Suprapubic skin (tissue), 4 donors: Measurements from ENCODE around the gene IQCH. TPM values are rescaled to one million over a fixed set of nuclear protein-coding genes. Genes with fewer than 3 reads are reported as not detected.

Experiments used
- DNase-seq, 2 donors: peaks; one replicate each; pipeline ENCODE4 v3.0.0-alpha.2; 2019; ENCODE audit warnings: low spot score in 2 of 2
- H3K27ac ChIP-seq: fragments of 200-600 bp; sonication (generic); one replicate; pipeline ENCODE4 v1.5.1; 2019
- H3K27me3 ChIP-seq: fragments of 200-600 bp; sonication (generic); one replicate; pipeline ENCODE4 v1.5.1; 2019
- H3K36me3 ChIP-seq: fragments of 200-600 bp; sonication (generic); one replicate; pipeline ENCODE4 v1.5.1; 2019
- H3K4me1 ChIP-seq: fragments of 200-600 bp; sonication (generic); one replicate; pipeline ENCODE4 v1.5.1; 2019
- H3K4me3 ChIP-seq: fragments of 200-600 bp; sonication (generic); one replicate; pipeline ENCODE4 v1.5.1; 2019; ENCODE audit warnings: mild to moderate bottlenecking
- H3K9me3 ChIP-seq: fragments of 200-600 bp; sonication (generic); one replicate; pipeline ENCODE4 v1.5.1; 2019
- EP300 ChIP-seq: sonication (generic); formaldehyde crosslinking; IDR thresholded peaks from one replicate; pipeline ENCODE4 v1.6.1; 2017; ENCODE audit warnings: antibody characterized with exemption
- POLR2A ChIP-seq, 2 donors: fragments of 450-650 bp; IDR thresholded peaks; one replicate each; pipeline ENCODE4 v1.6.1; 2017; ENCODE audit warnings: antibody characterized with exemption in 2 of 2, mild to moderate bottlenecking in 2 of 2, moderate library complexity in 2 of 2
- POLR2AphosphoS5 ChIP-seq, 3 donors: sonication (generic); formaldehyde crosslinking; IDR thresholded peaks; one replicate each; pipeline ENCODE4 v1.6.1; 2017; ENCODE audit warnings: antibody characterized with exemption in 3 of 3
- WGBS: methylation state at CpG from one replicate; pipeline ENCODE4 v1.1.5; 2018; 5-methylcytosine and 5-hydroxymethylcytosine counted together
- total RNA-seq, 4 donors: library from RNA; depleted of rRNA; stranded (reverse); fragments of >200 nt; gene quantifications; one replicate each; pipeline ENCODE4 v1.1.0, GENCODE V29; 2016
- TF ChIP-seq, protein P1 (sequence below), 2 donors: fragments of 200-600 bp in 1 of 2; fragments of 450-650 bp in 1 of 2; sonication (generic) in 1 of 2; IDR thresholded peaks; one replicate each; pipeline ENCODE4 v1.5.1; 2016 to 2019; ENCODE audit warnings: antibody characterized with exemption in 2 of 2, mild to moderate bottlenecking in 1 of 2, moderate library complexity in 1 of 2

IQCH gene
- total RNA-seq, 4 donors from 2014 or later: 1.4 to 3.1 (median 2.2) TPM

DNA sequence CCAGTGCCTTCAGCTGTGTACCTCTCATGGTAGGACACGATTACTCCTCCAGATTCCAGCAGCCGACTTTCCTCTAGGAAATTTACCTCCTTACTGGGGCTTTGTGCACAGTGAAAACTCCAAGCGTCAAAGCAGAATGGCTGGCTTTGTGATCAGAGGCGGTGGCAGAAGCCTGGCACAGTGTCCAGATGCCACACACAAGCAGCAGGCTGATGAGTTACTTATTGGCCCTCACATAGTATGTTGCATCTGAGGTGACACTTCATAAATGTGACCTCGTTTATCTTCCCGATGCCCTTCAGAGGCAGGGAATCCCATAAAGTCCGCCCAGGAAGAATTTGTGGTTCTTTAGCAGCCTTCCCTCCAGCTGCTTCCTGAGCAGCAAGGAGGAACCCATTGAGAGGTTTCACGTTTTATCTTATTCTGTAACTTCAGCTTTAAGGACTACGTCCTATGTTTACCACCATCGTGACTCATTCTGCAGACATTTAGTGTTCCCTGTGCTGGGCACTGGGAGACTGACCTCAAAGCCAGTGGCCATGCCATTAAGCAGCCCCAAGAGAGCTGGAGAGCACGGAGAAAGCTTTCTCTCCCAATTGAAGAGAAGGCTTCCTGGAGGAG, 159.3 kb downstream of the IQCH start:
- Histone ChIP-seq H3K27me3 (no peaks in the 10 kb centered on the region), H3K27ac (no peak overlapping the region), H3K4me3 (no peak overlapping the region), H3K9me3 (no peaks in the 10 kb centered on the region), H3K36me3 (no peaks in the 10 kb centered on the region), H3K4me1 (no peaks in the 10 kb centered on the region)
- no peak for DNase-seq
- no peak for TF ChIP-seq EP300
- TF ChIP-seq POLR2AphosphoS5 (IDR thresholded peaks at IDR 0.05): no peak
- TF ChIP-seq, protein P1, sequence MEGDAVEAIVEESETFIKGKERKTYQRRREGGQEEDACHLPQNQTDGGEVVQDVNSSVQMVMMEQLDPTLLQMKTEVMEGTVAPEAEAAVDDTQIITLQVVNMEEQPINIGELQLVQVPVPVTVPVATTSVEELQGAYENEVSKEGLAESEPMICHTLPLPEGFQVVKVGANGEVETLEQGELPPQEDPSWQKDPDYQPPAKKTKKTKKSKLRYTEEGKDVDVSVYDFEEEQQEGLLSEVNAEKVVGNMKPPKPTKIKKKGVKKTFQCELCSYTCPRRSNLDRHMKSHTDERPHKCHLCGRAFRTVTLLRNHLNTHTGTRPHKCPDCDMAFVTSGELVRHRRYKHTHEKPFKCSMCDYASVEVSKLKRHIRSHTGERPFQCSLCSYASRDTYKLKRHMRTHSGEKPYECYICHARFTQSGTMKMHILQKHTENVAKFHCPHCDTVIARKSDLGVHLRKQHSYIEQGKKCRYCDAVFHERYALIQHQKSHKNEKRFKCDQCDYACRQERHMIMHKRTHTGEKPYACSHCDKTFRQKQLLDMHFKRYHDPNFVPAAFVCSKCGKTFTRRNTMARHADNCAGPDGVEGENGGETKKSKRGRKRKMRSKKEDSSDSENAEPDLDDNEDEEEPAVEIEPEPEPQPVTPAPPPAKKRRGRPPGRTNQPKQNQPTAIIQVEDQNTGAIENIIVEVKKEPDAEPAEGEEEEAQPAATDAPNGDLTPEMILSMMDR (IDR thresholded peaks at IDR 0.05): no peak
- no peak for TF ChIP-seq POLR2A (IDR thresholded peaks at IDR 0.05)
- WGBS: 70% methylated on average over 10 of the region's 11 CpGs

- DNase-seq: no peak
- no peak overlapping the region for H3K4me3 ChIP-seq
- no peaks in the 10 kb centered on the region for H3K36me3 ChIP-seq
- H3K27ac ChIP-seq: no peak overlapping the region
- 97% methylated on average over 7 of the region's 7 CpGs for WGBS
- TF ChIP-seq, protein P1 (IDR thresholded peaks at IDR 0.05): no peak
- TF ChIP-seq POLR2AphosphoS5 (IDR thresholded peaks at IDR 0.05) (no peak), POLR2A (IDR thresholded peaks at IDR 0.05) (no peak), EP300 (no peak)
- no peaks in the 10 kb centered on the region for H3K27me3 ChIP-seq
- H3K4me1 ChIP-seq: no peaks in the 10 kb centered on the region
- no peaks in the 10 kb centered on the region for H3K9me3 ChIP-seq
These were observed 160.6 kb downstream of the IQCH start for GRCh38 chr15:67415181-67415580.

DNA sequence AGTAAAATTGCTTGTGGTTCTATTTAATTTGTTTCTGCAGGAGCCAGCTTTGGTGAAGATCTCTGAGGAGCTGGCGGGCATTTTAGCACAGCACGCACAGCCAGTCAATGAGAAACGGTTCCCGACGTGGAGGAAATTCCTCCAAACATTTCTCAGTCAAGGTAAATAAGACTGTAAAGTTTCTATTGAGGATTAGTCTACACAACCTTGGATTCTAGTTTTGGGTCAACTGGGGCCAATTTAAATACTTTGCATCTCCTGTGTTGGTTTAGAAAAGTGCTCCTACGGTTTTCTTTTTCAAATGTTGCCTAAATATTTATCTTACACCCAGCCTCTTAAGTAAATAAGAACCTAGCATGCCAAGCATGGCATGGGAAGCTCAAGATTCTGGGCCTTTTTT, 162.3 kb downstream of the IQCH start:
- 91% methylated on average over 6 of the region's 6 CpGs for WGBS
- DNase-seq: no peak
- Histone ChIP-seq H3K4me3 (no peak overlapping the region), H3K27ac (no peak overlapping the region), H3K36me3 (peaks cover 6% of the 10 kb centered on the region), H3K9me3 (no peaks in the 10 kb centered on the region), H3K27me3 (no peaks in the 10 kb centered on the region), H3K4me1 (no peaks in the 10 kb centered on the region)
- no peak for TF ChIP-seq POLR2A (IDR thresholded peaks at IDR 0.05)
- no peak for TF ChIP-seq EP300
- TF ChIP-seq, protein P1 (IDR thresholded peaks at IDR 0.05): no peak
- TF ChIP-seq POLR2AphosphoS5 (IDR thresholded peaks at IDR 0.05): no peak

- no peak for DNase-seq
- no peak for TF ChIP-seq POLR2A (IDR thresholded peaks at IDR 0.05)
- TF ChIP-seq, protein P1 (IDR thresholded peaks at IDR 0.05): no peak
- no peak for TF ChIP-seq EP300
- no peak for TF ChIP-seq POLR2AphosphoS5 (IDR thresholded peaks at IDR 0.05)
- Histone ChIP-seq H3K9me3 (no peaks in the 10 kb centered on the region), H3K36me3 (peaks cover 6% of the 10 kb centered on the region), H3K4me1 (no peaks in the 10 kb centered on the region), H3K27ac (no peak overlapping the region), H3K27me3 (no peaks in the 10 kb centered on the region), H3K4me3 (no peak overlapping the region)
- WGBS: 91% methylated on average over 3 of the region's 3 CpGs
These were observed 165.1 kb downstream of the IQCH start for GRCh38 chr15:67419705-67420104.

DNA sequence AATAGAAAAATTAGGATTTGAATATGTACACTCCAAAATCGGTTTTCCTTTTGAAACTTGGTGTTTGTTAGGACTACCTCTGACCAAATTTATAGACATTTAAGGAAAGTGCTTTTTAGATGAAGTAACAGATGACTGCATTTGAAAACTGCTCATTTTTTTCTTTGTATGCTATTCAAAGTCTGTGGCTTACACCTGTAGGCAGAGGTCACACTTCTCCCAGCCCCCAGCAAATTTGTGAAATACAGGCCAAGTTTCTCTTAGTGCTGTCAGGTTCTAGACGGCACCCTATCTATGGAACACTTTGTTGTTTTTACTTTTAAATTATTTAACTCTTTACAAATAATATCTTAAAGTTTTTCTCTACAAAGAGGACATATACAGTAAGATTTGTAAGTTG, 165.6 kb downstream of the IQCH start:
- Histone ChIP-seq H3K4me3 (no peak overlapping the region), H3K4me1 (no peaks in the 10 kb centered on the region), H3K9me3 (no peaks in the 10 kb centered on the region), H3K27ac (no peak overlapping the region), H3K36me3 (peaks cover 6% of the 10 kb centered on the region), H3K27me3 (no peaks in the 10 kb centered on the region)
- TF ChIP-seq EP300 (no peak), POLR2A (IDR thresholded peaks at IDR 0.05) (no peak), POLR2AphosphoS5 (IDR thresholded peaks at IDR 0.05) (no peak)
- TF ChIP-seq, protein P1 (IDR thresholded peaks at IDR 0.05): no peak
- DNase-seq: no peak
- 84% methylated on average over 2 of the region's 2 CpGs for WGBS
